ENCODE results near the gene FZR1.
"Not testable (repeated sequence)": the region's sequence is repeated elsewhere in the genome, so short reads cannot be mapped to it uniquely, and the experiment has no call there.

FZR1 gene

DNA sequence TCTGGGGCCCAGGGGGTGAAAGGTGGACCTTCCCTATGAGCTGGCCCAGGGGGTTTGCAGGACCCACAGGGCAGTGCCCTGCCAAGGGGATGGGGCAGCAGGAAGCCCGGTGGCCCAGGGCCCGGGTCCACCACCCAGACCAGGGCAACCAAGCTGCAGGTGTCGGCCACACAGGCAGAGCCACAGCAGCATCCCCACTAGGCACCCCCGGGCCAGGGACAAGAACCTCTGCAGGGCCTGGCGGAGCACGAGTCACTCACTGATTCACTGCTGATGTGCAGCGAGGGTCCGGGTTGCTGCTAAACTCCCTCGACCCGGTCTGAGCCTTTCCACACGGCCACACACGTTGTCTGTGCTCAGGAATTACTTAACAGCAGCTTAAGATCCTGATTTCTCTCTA lies 8.8 kb downstream of the FZR1 start:
- no peak for DNase-seq (ENCODE audit: low read depth)

GRCh38 chr19:3515891-3516422 lies 9.8 kb downstream of the FZR1 start:
- DNase-seq (ENCODE audit: low read depth), result no peak

- DNase-seq (ENCODE audit: low read depth), result no peak
These were observed 10.6 kb downstream of the FZR1 start for GRCh38 chr19:3516675-3517207.

DNA sequence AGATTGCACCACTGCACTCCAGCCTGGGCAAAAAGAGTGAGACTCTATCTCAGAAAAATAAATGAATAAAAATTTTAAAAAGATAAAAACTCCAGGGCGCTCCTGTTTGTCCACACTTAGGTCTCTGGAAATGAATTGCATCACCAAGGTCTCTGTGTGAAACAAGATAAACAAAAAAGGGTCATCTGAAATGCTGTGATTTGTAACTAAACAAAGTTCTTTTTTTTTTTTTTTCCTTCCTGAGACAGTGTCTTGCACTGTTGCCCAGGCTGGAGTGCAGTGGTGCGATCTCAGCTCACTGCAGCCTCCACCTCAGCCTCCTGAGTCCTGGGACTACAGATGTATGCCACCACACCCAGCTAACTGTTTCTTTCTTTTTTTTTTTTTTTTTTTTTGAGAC lies 11.5 kb downstream of the FZR1 start:
- no peak for DNase-seq (ENCODE audit: low read depth)

GRCh38 chr19:3518255-3518654 lies 12.1 kb downstream of the FZR1 start:
- DNase-seq (ENCODE audit: low read depth), result no peak

GRCh38 chr19:3518659-3519058 lies 12.5 kb downstream of the FZR1 start:
- DNase-seq (ENCODE audit: low read depth), result no peak

DNA sequence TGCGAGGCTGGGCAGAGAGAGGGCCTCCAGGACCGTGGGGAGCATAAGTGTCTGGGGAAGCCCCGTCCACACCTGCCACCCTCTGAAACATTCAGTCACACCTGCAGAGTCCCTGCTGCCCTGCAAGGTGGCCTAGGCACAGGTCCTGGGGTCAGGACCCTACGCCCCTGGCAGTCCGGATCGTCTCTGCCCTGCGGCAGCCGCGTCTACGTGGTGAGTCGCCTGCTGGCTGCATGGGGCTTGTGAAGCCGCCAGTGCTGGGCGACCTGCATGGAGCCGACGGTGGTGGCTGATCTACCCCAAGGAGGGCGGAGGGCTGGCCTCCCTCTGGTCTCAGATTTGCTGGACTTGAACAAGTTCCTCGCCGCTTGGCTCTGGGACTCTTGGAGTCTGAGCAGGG lies 13.0 kb downstream of the FZR1 start:
- no peak for DNase-seq (ENCODE audit: low read depth)

- DNase-seq (ENCODE audit: low read depth), result no peak
These were observed 14.3 kb downstream of the FZR1 start for GRCh38 chr19:3520166-3521103.

DNA sequence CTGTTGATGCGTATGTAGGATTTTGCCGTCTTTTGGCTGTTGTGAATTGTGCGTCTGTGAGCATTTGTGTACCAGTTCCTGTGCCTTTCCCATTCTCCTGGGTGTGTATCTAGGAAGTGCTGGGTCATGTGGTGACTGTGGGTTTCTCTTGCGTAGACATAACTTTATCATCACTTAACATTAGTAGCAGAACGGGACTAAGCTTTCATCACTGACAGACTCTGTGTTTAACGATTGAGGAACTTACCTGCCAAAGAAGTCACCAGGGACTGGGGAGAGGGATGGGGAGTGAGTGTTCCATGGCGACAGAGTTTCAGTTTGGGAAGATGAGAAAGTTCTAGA lies 15.0 kb downstream of the FZR1 start:
- no peak for DNase-seq (ENCODE audit: low read depth)

DNA sequence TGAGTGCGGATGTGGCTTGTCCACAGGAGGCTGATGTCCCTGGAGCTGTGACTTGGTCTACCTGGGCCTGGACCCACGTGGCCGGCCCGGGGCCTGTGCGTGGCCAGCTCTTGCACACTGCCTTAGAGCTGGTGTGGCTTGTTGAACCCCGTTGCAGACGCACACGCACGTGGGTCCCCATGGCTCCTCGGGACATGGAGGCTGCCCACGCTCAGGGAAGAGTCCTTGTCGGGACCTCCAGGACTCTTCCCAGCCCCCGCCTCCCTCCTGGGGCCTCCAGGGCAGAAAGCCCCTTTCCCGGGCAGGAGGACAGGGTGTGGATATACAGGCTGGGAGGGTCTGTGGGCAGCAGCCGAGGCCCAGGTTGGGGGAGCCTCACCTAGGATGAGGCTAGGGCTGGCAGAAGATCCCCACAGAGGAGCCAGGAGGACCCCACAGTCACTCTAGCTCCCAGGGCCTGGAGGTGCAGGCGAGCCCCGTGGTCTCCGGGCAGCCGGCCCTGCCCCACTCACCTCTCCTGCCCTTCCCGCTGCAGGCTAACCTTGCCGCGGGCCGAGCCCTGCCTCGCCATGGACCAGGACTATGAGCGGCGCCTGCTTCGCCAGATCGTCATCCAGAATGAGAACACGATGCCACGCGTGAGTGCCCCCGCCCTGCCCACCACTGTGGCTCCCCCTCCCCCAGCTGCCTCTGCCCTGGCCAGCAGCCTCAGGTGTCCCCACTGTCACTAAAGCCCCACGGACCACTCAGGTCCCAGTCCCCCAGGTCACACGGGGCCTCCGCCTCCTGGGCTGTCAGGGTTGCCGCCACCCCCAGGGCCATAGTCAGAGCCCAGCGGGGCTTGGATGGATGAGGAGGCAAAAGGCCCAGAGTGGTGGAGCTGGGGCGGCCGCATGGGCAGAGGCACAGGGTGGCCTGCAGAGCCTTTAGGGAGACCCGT lies 16.6 kb downstream of the FZR1 start:
- DNase-seq (ENCODE audit: low read depth), result no peak

GRCh38 chr19:3523361-3524077 lies 17.4 kb downstream of the FZR1 start:
- DNase-seq (ENCODE audit: low read depth), result no peak

GRCh38 chr19:3524078-3524842 lies 18.1 kb downstream of the FZR1 start:
- no peak for DNase-seq (ENCODE audit: low read depth)

- no peak for DNase-seq (ENCODE audit: low read depth)
These were observed 18.9 kb downstream of the FZR1 start for GRCh38 chr19:3524904-3525451.

DNA sequence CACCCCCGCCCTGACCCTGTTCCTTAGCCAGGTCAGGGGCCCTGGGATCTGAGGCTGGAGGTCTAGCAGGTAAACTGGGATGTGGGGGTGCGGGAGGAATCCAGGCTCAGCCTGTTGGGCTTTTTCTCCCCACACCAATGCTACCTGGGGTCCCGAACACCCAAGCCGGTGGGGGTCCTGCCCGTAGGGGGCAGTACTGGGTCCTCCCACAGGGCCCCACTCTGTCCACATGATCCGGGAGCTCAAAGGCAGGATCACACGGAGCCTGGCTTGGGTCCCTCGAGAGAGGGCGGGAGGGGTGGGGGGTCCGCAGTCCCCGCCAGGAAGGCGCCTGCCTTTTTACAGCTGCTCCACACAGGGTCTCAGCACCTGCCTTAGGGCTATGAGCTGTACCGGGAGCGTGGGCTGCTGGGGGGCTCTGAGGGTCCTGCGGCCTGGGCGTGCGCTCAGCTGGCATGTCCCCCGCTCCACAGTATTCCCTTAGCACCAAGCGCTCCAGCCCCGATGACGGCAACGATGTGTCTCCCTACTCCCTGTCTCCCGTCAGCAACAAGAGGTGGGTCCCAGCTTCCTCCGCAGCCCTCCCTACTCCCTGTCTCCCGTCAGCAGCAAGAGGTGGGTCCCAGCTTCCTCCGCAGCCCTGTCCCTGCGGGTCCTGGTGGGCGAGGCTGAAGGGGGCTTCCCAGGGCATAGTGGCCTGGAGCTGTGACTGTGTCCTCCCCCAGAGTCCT lies 20.6 kb downstream of the FZR1 start:
- no peak for DNase-seq (ENCODE audit: low read depth)

DNA sequence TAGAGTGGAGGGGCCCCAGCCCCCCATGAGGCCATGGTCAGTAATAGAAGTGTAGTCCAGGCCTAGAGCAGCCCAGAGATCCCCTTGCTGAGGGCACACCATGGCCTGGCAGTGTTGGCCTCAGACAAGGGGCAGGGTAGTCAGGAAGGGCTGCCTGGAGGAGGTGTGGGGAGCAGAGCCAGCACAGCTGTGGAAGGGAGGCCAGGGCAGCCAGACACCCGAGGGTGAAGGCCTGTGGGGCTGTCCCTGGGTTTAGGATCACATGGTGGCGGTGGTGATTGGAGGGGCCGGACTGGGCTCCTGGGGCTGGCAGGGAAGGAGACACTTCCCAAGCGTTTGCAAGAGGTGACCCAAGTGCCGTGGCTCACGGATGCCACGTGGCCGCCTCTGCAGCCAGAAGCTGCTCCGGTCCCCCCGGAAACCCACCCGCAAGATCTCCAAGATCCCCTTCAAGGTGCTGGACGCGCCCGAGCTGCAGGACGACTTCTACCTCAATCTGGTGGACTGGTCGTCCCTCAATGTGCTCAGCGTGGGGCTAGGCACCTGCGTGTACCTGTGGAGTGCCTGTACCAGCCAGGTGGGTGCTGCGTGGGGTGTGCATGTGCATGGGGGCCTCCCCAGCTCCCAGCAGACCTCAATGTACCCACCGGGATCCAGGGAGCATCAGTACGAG lies 21.3 kb downstream of the FZR1 start:
- no peak for DNase-seq (ENCODE audit: low read depth)

DNA sequence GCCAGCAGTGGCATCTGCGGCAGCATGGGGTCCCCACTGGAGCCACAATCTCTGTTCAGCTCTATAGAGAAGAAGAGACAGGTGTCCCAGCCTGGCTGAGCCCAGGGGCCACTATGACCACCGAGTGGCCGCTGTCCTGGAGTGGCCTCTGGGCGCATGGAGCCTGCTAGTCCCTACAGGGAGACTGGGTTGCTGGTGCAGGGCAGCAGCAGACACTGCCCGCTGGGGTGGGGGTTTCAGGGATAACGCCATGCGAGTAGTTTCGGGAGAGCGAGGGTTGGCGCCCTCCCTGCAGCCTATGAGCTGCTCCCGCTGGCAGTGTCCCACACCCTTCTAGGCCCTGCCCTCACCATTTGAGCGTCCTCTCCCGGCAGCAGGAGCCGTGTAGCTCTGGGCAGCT lies 22.0 kb downstream of the FZR1 start:
- no peak for DNase-seq (ENCODE audit: low read depth)

DNA sequence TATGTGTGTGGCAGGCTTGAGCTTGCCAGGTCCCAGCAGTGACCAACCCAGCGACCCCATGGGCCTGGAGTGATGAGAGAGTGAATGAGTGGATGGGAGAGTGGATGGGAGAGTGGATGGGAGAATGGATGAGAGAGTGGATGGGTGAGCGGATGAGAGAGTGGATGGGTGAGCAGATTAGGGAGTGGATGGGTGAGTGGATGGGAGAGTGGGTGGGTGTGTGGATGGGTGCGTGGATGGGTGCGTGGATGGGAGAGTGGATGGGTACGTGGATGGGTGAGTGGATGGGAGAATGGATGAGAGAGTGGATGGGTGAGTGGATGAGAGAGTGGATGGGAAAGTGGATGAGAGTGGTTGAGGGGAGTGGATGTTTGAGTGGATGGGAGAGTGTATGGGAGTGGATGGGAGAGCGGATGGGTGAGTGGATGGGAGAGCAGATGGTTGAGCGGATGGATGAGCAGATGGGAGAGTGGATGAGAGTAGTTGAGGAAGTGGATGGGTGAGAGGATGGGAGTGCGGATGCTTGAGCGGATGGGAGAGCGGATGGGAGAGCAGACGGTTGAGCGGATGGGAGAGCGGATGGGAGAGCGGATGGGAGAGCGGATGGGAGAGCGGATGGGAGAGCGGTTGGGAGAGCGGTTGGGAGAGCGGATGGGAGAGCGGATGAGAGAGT lies 22.6 kb downstream of the FZR1 start:
- no peak for DNase-seq (ENCODE audit: low read depth)

- not testable (repeated sequence) for DNase-seq (ENCODE audit: low read depth)
These were observed 23.2 kb downstream of the FZR1 start for GRCh38 chr19:3529299-3529698.

DNA sequence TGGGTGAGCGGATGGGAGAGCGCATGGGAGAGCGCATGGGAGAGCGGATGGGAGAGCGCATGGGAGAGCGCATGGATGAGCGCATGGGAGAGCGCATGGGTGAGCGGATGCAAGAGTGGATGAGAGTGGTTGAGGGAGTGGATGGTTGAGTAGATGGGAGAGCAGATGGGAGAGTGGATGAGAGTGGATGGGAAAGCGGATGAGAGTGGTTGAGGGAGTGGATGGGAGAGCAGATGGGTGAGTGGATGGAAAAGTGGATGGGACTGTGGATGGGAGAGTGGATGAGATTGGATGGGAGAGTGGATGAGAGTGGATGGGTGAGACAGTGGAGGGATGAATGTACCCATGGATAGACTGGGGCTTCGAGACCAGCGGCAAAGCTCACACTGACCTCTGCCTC lies 24.3 kb downstream of the FZR1 start:
- no peak for DNase-seq (ENCODE audit: low read depth)

Measured in activated T-cell treated with anti-CD3 and anti-CD28 coated beads for 48 hours (primary cell).